ENCODE measurements around the gene RASGRP2. TPM values are rescaled to one million over a fixed set of nuclear protein-coding genes. Genes with fewer than 3 reads are reported as not detected.
A peak's percentile ranks its signal among the peaks of the same experiment; 100 is the strongest.

The RASGRP2 gene
- polyA plus RNA-seq, 3 donors = 9.8 to 96.4 (median 26.9) TPM

DNA sequence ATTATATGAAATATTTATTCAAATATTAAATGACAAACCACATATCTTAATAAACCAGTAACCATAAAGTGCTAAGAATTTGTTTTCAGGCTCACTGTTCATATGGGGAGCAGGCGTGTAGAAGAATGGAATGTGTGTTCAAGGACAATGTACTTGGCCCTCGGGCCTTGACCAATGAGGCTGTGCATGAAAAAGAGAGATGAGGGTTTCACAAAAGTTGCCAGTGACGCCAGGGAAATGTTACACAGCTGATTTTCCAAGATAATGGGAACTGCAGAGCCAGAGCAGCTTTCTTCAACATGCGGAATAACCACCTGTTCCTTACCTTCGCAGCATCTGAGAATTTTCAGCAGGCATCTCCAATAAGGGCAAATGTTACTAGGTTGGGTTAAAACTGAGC lies 30.2 kb upstream of the RASGRP2 start:
- WGBS, 3 donors = 39 to 84% (median 80%) methylated on average over 5 of the region's 5 CpGs
- H3K27ac ChIP-seq (ENCODE audit: low read depth, low read length) = no peak overlapping the region

DNA sequence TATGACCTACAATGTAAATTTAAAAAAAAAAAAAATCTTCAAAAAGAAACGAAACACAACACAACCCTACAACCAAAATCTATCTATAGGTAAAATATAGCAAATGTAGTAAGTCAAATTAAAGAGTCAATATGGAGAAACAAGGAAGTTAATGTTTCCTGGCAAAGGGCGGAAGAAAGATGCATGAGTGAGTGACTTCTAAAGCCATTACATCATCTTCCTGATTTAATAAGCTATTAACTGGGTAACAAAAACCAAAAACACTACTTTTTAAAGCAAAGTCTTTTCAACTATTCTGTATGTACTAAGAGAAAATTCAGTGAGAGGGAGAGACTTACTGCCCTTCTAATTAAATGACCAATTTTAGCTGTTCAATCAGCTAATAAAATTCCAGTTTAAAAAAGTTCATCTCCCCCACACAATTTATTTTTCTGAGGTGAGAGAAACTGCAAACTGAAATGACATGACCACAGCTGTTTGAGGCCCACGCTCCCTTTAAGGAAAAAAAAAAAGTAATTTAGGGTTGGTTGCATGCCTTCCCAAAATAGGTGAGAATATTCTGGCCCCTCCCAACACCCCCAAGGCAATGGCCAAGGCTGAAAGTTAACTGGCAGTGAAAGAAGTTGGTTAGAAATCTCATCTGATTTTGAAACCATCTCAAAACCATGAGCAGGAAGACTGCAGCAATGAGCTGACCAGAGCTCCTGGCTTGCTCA lies 28.5 kb upstream of the RASGRP2 start:
- peak overlapping the region; percentile 56 for H3K27ac ChIP-seq (ENCODE audit: low read depth, low read length)
- 50 to 68% (median 55%) methylated on average over 3 of the region's 3 CpGs for WGBS, 3 donors

GRCh38 chr11:64771861-64772260 lies 27.9 kb upstream of the RASGRP2 start:
- H3K27ac ChIP-seq (ENCODE audit: low read depth, low read length) = no peak overlapping the region
- WGBS, 3 donors = 69 to 74% (median 72%) methylated on average over 2 of the region's 2 CpGs

- no peak overlapping the region for H3K27ac ChIP-seq (ENCODE audit: low read depth, low read length)
- WGBS, 3 donors = 91 to 95% (median 93%) methylated on average over 12 of the region's 12 CpGs
Observed at GRCh38 chr11:64770120-64770519, 26.2 kb upstream of the RASGRP2 start.

DNA sequence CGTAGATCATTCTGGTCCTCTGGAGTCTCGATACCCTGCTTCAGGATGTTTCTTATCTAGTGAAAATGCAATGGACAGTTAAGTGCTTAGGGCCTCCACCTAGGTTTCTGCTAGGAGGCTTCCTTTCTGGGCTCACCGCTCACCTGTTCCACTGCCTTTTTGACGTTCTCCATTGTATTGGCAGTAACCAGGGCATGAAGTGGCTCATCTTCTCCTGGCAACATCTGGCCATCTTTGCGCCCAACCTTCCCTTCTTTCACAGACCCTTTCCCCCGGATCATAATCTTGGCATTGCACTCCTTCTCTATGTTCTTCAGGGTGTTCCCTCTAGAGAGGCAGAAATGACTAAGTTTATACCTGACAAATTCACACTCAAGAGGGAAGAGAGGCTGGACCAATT lies 25.3 kb upstream of the RASGRP2 start:
- H3K27ac ChIP-seq (ENCODE audit: low read depth, low read length) = no peak overlapping the region
- WGBS, 3 donors = 86 to 94% (median 90%) methylated on average over 6 of the region's 6 CpGs

GRCh38 chr11:64768300-64768694 lies 24.4 kb upstream of the RASGRP2 start:
- no peak overlapping the region for H3K27ac ChIP-seq (ENCODE audit: low read depth, low read length)
- 85 to 90% (median 89%) methylated on average over 6 of the region's 6 CpGs for WGBS, 3 donors

DNA sequence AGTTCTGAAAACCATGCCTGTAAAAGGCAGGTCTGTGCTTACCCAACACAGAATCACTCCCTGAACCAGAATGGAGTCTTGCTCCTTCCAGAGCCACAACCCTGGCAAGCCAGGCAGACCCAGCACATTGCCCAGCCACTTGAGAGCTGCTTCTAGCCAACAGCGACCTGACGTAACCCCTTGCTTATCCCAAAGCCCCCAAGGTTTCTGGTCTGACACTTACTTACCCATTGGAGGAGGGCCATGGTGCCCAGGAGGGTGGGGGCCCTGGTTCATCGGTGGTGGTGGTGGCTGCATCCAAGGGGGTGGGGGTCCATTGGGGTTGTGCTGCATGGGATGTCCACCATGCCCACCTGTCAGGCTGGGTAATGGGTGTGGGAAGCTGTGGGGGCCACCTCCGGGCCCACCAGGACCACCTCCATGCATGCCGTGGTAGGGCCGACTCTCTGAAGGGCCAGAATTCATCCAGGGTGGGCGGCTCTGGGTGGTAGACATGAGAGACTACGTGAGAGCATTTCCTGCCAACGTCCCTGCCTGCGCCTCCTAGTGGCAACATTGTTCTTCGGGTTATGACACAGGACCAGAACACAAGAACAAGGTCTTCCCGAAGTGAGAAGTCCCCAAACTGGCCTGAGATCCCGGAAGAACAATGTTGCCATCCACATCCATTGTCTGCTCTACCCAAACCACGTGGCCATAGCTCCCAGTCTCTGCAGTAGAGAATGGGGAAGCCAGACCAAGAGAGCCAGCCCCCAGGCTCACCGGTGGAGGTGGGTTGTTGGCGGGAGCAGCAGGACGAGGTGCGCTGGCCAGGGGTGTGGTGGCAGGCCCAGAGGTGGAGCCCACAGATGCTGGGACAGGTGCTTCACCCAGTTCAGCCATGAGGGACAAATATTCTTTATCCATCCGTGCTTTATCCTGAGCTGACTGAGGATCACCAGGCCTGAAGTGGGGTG lies 23.7 kb upstream of the RASGRP2 start:
- H3K27ac ChIP-seq (ENCODE audit: low read depth, low read length) = no peak overlapping the region
- 48 to 49% (median 49%) methylated on average over 19 of the region's 19 CpGs for WGBS, 3 donors

- 95 to 97% (median 96%) methylated on average over 11 of the region's 11 CpGs for WGBS, 3 donors
- no peak overlapping the region for H3K27ac ChIP-seq (ENCODE audit: low read depth, low read length)
Observed at GRCh38 chr11:64766881-64767280, 22.9 kb upstream of the RASGRP2 start.

DNA sequence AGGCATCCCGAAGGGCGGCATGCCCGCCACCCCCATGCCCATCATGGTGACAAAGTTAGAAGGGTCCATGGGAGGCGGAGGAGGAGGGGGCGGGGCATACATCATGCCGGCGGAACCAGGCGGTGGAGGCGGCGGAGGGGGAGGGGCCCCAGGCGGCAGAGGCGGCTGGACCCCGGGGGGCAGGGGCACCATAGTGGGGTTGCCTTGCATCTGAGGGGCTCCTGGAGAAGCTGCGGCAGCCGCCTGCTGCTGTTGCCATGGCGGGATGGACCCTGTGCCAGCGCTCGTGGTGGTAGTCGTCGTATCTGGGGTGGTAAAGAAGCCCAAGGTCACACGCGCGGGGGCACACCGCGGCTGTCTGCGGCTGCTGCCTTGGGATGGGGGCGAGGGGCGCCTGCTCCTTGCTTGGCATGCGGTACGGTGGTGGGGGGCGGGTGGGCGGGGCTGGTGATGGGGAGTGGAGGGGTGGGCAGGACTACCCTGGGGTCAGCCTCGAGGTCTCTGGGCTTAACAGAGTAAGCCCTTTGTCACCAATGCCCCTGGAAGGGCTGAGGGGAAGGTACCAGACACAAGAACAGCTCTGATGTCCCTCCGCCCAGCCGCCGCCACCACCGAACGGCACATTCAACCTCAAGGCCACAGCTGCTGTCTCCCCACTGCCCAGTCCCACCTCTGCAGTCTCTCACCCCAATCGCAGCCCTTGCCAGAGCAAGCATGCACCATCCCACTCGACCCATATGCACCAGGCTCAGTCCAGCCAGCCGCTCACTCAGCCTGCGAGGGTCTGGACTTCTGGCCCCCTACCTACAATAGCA lies 22.1 kb upstream of the RASGRP2 start:
- no peak overlapping the region for H3K27ac ChIP-seq (ENCODE audit: low read depth, low read length)
- WGBS, 3 donors = 85 to 90% (median 89%) methylated on average over 31 to 42 of the region's 42 CpGs

DNA sequence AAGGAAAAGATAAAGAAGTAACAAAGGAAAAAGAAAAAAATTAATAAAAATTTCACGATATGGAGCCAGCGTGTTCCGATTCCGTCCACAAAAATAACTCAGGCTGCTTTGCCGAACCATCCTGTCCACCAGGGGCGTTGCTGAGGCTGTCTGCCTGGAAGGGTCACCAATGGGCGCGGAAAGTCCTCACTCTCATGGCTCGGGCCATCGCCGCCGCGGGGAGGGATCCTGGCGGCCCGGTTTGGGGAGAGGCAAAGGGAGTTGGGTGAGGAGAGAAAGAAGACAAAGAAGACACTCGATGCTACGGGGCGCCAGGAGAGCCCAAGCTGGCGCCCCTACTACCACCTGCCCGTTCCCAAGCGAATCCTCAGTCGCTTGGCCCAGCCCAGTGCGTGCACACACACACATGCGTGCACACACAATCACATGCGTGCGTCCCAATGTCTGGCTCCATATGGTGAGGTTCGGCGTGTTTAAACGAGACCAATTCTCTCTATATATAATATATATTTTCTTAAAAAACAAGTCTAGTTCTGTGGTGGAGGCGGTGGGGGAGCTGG lies 21.4 kb upstream of the RASGRP2 start:
- no peak overlapping the region for H3K27ac ChIP-seq (ENCODE audit: low read depth, low read length)
- 89 to 91% (median 89%) methylated on average over 30 of the region's 30 CpGs for WGBS, 3 donors

GRCh38 chr11:64764753-64765152 lies 20.8 kb upstream of the RASGRP2 start:
- 84 to 87% (median 85%) methylated on average over 8 of the region's 8 CpGs for WGBS, 3 donors
- no peak overlapping the region for H3K27ac ChIP-seq (ENCODE audit: low read depth, low read length)

DNA sequence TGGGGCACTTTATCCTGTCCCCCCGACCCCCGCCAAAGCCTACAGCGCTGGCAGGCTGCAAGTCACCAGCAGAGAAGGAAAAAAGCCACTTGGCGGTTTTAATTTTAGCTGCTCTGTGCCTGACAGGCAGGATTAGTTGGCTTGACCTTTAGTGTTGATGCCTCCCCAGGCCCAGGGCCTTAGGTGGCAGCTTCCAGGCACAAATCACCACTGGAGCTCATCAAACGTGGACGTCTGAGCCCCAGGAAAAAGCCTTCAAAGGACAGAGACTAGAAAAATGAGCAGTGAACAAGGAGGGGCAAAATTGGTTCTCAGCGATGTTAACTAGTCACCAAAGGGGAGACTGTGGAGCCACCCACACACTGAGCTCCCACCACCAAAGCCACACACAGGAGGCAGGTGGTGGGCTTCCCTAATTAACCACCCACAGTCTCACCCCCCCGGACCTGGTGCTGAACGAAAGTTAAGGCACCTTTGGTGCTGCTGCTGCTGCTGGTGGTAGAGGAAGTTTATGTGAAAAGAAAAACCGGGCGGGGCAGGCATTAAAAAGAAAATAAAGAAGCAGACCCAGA lies 20.2 kb upstream of the RASGRP2 start:
- WGBS, 3 donors = 59 to 76% (median 64%) methylated on average over 11 of the region's 11 CpGs
- H3K27ac ChIP-seq (ENCODE audit: low read depth, low read length) = no peak overlapping the region

DNA sequence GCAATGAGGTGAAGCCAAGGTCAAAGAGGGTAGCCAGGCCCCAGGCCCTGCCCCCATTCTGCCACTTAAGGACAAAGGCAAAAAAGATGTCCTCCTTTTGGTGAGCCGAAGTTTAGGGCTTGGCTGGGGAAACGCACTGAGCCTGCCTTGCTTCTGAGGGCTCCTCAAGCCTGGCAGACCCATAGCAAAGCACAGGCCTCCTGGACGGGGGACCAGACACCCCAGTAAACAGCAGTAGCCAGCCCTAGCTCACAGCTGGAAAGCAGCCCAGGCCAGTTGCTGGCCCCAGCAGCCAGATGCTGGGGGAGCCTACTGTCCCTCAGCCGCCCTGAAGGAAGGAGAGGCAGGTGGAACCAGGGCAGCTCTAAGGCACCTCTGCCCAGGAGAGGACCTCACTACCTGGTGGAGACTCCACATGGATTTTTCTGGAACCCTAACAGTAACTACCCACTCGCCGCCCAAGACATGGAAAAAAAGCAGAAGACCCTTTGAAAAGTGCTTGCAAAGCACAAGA lies 19.6 kb upstream of the RASGRP2 start:
- 64 to 75% (median 71%) methylated on average over 6 of the region's 6 CpGs for WGBS, 3 donors
- H3K27ac ChIP-seq (ENCODE audit: low read depth, low read length) = no peak overlapping the region

GRCh38 chr11:64762674-64763525 lies 19.0 kb upstream of the RASGRP2 start:
- H3K27ac ChIP-seq (ENCODE audit: low read depth, low read length) = no peak overlapping the region
- WGBS, 3 donors = 53 to 60% (median 53%) methylated on average over 13 of the region's 13 CpGs

GRCh38 chr11:64762277-64762673 lies 18.3 kb upstream of the RASGRP2 start:
- WGBS, 3 donors = 71 to 77% (median 74%) methylated on average over 5 of the region's 5 CpGs
- H3K27ac ChIP-seq (ENCODE audit: low read depth, low read length) = no peak overlapping the region

GRCh38 chr11:64760759-64761420 lies 16.9 kb upstream of the RASGRP2 start:
- H3K27ac ChIP-seq (ENCODE audit: low read depth, low read length) = no peak overlapping the region
- WGBS, 3 donors = 58 to 73% (median 69%) methylated on average over 7 of the region's 7 CpGs
